HFFc6 (cell line): ENCODE data around the gene C1orf159. TPM values are rescaled to one million over a fixed set of nuclear protein-coding genes. Genes with fewer than 3 reads are reported as not detected.

Experiments used
- DNase-seq: peaks from one replicate; pipeline ENCODE4 v3.0.0-alpha.2; 2018
- H3K27ac Mint-ChIP-seq: 2 replicates; pipeline ENCODE4 v1.8.0; 2020; ENCODE audit warnings: mild to moderate bottlenecking, mixed read lengths
- H3K27me3 Mint-ChIP-seq: 2 replicates; pipeline ENCODE4 v1.8.0; 2021; ENCODE audit warnings: mild to moderate bottlenecking, moderate library complexity, mixed read lengths; ENCODE audit not compliant: insufficient read depth
- H3K36me3 Mint-ChIP-seq: 2 replicates; pipeline ENCODE4 v1.8.0; 2021; ENCODE audit warnings: low read depth, mixed read lengths
- H3K4me1 Mint-ChIP-seq: 2 replicates; pipeline ENCODE4 v1.8.0; 2020; ENCODE audit warnings: low read depth, mixed read lengths
- H3K4me3 Mint-ChIP-seq: 2 replicates; pipeline ENCODE4 v1.8.0; 2020; ENCODE audit warnings: mild to moderate bottlenecking, moderate library complexity, mixed read lengths
- H3K9me3 Mint-ChIP-seq: 2 replicates; pipeline ENCODE4 v1.8.0; 2020; ENCODE audit warnings: mild to moderate bottlenecking, mixed read lengths
- CTCF ChIP-seq: fragments of 200-600 bp; sonication (generic); IDR thresholded peaks from 2 replicates; pipeline ENCODE4 v1.5.0; 2021; ENCODE audit warnings: antibody characterized with exemption, mild to moderate bottlenecking
- total RNA-seq, 6 experiments: library from RNA; stranded (reverse); fragmentation: NEBNext Ultra II Directional; extraction: Animal tissue kit (Norgen Biotek cat#: 25700); gene quantifications; 2 replicates in 1 of 6; 3 replicates in 5 of 6; pipeline ENCODE4 v1.2.3, GENCODE V29; 2021

Gene C1orf159
- total RNA-seq, 6 experiments from 2014 or later: 8.7 to 10.3 (median 9.6) TPM

- H3K27me3 Mint-ChIP-seq: peaks cover 4% of the 10 kb centered on the region; the same call in 1 of the 2 replicates
- TF ChIP-seq CTCF: no peak
- no peak for DNase-seq
- no peak overlapping the region for H3K4me3 Mint-ChIP-seq
- no peak overlapping the region for H3K27ac Mint-ChIP-seq
- H3K9me3 Mint-ChIP-seq: no peaks in the 10 kb centered on the region
- H3K4me1 Mint-ChIP-seq: no peaks in the 10 kb centered on the region
- H3K36me3 Mint-ChIP-seq: no peaks in the 10 kb centered on the region
Measured at GRCh38 chr1:1065265-1065939, 50.5 kb downstream of the C1orf159 start.

GRCh38 chr1:1063945-1064831, 51.7 kb downstream of the C1orf159 start:
- peak; percentile 53 for DNase-seq
- peak; percentile 93 for TF ChIP-seq CTCF
- H3K9me3 Mint-ChIP-seq: no peaks in the 10 kb centered on the region
- H3K36me3 Mint-ChIP-seq: no peaks in the 10 kb centered on the region
- no peak overlapping the region for H3K4me3 Mint-ChIP-seq
- no peak overlapping the region for H3K27ac Mint-ChIP-seq
- no peaks in the 10 kb centered on the region for H3K4me1 Mint-ChIP-seq
- H3K27me3 Mint-ChIP-seq: peaks cover 6% of the 10 kb centered on the region; the same call in 1 of the 2 replicates

GRCh38 chr1:1063261-1063944, 52.5 kb downstream of the C1orf159 start:
- peaks cover 6% of the 10 kb centered on the region for H3K27me3 Mint-ChIP-seq
- peaks cover 5% of the 10 kb centered on the region; the same call in 1 of the 2 replicates for H3K4me1 Mint-ChIP-seq
- H3K4me3 Mint-ChIP-seq: no peak overlapping the region
- no peaks in the 10 kb centered on the region for H3K9me3 Mint-ChIP-seq
- H3K36me3 Mint-ChIP-seq: no peaks in the 10 kb centered on the region
- TF ChIP-seq CTCF: no peak
- H3K27ac Mint-ChIP-seq: no peak overlapping the region
- DNase-seq: no peak

GRCh38 chr1:1062348-1063163, 53.3 kb downstream of the C1orf159 start:
- TF ChIP-seq CTCF: no peak
- DNase-seq: no peak
- Mint-ChIP-seq H3K36me3 (no peaks in the 10 kb centered on the region), H3K4me1 (peaks cover 9% of the 10 kb centered on the region; the same call in 1 of the 2 replicates), H3K4me3 (no peak overlapping the region), H3K9me3 (no peaks in the 10 kb centered on the region), H3K27me3 (peaks cover 8% of the 10 kb centered on the region), H3K27ac (no peak overlapping the region)
